ENCODE measurements around the gene PTMS.

PTMS gene

GRCh38 chr12:6817662-6818157 lies 51.5 kb downstream of the PTMS start (continued):
- TF ChIP-seq, protein P1, sequence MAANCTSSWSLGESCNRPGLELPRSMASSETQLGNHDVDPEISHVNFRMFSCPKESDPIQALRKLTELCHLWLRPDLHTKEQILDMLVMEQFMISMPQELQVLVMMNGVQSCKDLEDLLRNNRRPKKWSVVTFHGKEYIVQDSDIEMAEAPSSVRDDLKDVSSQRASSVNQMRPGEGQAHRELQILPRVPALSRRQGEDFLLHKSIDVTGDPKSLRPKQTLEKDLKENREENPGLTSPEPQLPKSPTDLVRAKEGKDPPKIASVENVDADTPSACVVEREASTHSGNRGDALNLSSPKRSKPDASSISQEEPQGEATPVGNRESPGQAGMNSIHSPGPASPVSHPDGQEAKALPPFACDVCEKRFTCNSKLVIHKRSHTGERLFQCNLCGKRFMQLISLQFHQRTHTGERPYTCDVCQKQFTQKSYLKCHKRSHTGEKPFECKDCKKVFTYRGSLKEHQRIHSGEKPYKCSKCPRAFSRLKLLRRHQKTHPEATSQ (tag by site-specific recombination; IDR thresholded peaks at IDR 0.05): no peak
- TF ChIP-seq MZF1 (tag by site-specific recombination; IDR thresholded peaks at IDR 0.05; ENCODE audit: borderline replicate concordance) (no peak), ZNF211 (tag by site-specific recombination; IDR thresholded peaks at IDR 0.05; ENCODE audit: low read depth) (no peak), ZNF248 (tag by site-specific recombination; IDR thresholded peaks at IDR 0.05) (no peak), ZNF24 (tag by site-specific recombination; IDR thresholded peaks at IDR 0.05) (no peak), PRDM1 (tag by site-specific recombination; IDR thresholded peaks at IDR 0.05) (no peak), ZNF114 (tag by site-specific recombination; IDR thresholded peaks at IDR 0.05) (no peak), ZNF266 (tag by site-specific recombination; IDR thresholded peaks at IDR 0.05; ENCODE audit: low read depth) (no peak), SP7 (tag by site-specific recombination; IDR thresholded peaks at IDR 0.05) (no peak), SP3 (tag by site-specific recombination; IDR thresholded peaks at IDR 0.05) (no peak), SALL2 (tag by site-specific recombination; IDR thresholded peaks at IDR 0.05; ENCODE audit: borderline replicate concordance) (no peak), EGR2 (tag by site-specific recombination; IDR thresholded peaks at IDR 0.05; ENCODE audit: low read depth) (peak; percentile 55), SCRT1 (tag by site-specific recombination; IDR thresholded peaks at IDR 0.05; ENCODE audit: borderline replicate concordance) (no peak), ZNF701 (tag by site-specific recombination; IDR thresholded peaks at IDR 0.05) (no peak; the same call in 1 of the 2 replicates), ZNF362 (tag by site-specific recombination; IDR thresholded peaks at IDR 0.05) (no peak), ZNF792 (tag by site-specific recombination; IDR thresholded peaks at IDR 0.05) (no peak), HOXC10 (CRISPR knock-in tag; IDR thresholded peaks at IDR 0.05) (no peak), ZNF354C (tag by site-specific recombination; IDR thresholded peaks at IDR 0.05; ENCODE audit: borderline replicate concordance, low read depth) (no peak), ZSCAN30 (tag by site-specific recombination; IDR thresholded peaks at IDR 0.05) (no peak), ZNF2 (tag by site-specific recombination; IDR thresholded peaks at IDR 0.05) (no peak), RBAK (tag by site-specific recombination; IDR thresholded peaks at IDR 0.05) (no peak), ZNF404 (tag by site-specific recombination; IDR thresholded peaks at IDR 0.05) (no peak), INSM2 (tag by site-specific recombination; IDR thresholded peaks at IDR 0.05) (no peak)
- TF ChIP-seq, protein P2, sequence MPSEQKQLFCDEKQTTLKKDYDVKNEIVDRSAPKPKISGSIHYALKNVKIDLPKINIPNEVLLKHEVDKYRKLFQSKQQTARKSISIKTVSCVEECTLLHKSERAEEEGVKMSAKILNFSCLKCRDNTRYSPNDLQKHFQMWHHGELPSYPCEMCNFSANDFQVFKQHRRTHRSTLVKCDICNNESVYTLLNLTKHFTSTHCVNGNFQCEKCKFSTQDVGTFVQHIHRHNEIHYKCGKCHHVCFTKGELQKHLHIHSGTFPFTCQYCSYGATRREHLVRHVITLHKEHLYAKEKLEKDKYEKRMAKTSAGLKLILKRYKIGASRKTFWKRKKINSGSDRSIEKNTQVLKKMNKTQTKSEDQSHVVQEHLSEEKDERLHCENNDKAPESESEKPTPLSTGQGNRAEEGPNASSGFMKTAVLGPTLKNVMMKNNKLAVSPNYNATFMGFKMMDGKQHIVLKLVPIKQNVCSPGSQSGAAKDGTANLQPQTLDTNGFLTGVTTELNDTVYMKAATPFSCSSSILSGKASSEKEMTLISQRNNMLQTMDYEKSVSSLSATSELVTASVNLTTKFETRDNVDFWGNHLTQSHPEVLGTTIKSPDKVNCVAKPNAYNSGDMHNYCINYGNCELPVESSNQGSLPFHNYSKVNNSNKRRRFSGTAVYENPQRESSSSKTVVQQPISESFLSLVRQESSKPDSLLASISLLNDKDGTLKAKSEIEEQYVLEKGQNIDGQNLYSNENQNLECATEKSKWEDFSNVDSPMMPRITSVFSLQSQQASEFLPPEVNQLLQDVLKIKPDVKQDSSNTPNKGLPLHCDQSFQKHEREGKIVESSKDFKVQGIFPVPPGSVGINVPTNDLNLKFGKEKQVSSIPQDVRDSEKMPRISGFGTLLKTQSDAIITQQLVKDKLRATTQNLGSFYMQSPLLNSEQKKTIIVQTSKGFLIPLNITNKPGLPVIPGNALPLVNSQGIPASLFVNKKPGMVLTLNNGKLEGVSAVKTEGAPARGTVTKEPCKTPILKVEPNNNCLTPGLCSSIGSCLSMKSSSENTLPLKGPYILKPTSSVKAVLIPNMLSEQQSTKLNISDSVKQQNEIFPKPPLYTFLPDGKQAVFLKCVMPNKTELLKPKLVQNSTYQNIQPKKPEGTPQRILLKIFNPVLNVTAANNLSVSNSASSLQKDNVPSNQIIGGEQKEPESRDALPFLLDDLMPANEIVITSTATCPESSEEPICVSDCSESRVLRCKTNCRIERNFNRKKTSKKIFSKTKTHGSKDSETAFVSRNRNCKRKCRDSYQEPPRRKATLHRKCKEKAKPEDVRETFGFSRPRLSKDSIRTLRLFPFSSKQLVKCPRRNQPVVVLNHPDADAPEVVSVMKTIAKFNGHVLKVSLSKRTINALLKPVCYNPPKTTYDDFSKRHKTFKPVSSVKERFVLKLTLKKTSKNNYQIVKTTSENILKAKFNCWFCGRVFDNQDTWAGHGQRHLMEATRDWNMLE (tag by site-specific recombination; conservative IDR thresholded peaks at IDR 0.05; ENCODE audit: low read depth): no peak
- TF ChIP-seq, protein P3, sequence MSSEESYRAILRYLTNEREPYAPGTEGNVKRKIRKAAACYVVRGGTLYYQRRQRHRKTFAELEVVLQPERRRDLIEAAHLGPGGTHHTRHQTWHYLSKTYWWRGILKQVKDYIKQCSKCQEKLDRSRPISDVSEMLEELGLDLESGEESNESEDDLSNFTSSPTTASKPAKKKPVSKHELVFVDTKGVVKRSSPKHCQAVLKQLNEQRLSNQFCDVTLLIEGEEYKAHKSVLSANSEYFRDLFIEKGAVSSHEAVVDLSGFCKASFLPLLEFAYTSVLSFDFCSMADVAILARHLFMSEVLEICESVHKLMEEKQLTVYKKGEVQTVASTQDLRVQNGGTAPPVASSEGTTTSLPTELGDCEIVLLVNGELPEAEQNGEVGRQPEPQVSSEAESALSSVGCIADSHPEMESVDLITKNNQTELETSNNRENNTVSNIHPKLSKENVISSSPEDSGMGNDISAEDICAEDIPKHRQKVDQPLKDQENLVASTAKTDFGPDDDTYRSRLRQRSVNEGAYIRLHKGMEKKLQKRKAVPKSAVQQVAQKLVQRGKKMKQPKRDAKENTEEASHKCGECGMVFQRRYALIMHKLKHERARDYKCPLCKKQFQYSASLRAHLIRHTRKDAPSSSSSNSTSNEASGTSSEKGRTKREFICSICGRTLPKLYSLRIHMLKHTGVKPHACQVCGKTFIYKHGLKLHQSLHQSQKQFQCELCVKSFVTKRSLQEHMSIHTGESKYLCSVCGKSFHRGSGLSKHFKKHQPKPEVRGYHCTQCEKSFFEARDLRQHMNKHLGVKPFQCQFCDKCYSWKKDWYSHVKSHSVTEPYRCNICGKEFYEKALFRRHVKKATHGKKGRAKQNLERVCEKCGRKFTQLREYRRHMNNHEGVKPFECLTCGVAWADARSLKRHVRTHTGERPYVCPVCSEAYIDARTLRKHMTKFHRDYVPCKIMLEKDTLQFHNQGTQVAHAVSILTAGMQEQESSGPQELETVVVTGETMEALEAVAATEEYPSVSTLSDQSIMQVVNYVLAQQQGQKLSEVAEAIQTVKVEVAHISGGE (tag by site-specific recombination; conservative IDR thresholded peaks at IDR 0.05; ENCODE audit: low read depth): no peak
- TF ChIP-seq, protein P4, sequence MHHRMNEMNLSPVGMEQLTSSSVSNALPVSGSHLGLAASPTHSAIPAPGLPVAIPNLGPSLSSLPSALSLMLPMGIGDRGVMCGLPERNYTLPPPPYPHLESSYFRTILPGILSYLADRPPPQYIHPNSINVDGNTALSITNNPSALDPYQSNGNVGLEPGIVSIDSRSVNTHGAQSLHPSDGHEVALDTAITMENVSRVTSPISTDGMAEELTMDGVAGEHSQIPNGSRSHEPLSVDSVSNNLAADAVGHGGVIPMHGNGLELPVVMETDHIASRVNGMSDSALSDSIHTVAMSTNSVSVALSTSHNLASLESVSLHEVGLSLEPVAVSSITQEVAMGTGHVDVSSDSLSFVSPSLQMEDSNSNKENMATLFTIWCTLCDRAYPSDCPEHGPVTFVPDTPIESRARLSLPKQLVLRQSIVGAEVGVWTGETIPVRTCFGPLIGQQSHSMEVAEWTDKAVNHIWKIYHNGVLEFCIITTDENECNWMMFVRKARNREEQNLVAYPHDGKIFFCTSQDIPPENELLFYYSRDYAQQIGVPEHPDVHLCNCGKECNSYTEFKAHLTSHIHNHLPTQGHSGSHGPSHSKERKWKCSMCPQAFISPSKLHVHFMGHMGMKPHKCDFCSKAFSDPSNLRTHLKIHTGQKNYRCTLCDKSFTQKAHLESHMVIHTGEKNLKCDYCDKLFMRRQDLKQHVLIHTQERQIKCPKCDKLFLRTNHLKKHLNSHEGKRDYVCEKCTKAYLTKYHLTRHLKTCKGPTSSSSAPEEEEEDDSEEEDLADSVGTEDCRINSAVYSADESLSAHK (tag by site-specific recombination; IDR thresholded peaks at IDR 0.05): no peak
